Parathyroid adenoma (tissue), 2 donors: Measurements from ENCODE around the gene SYPL2.

Experiments
- H2AFZ ChIP-seq: fragments of 300-600 bp; sonication (generic); one replicate; pipeline ENCODE4 v1.7.0; 2017; ENCODE audit warnings: antibody characterized with exemption, mild to moderate bottlenecking
- H3K27ac ChIP-seq: fragments of 300-600 bp; sonication (generic); one replicate; pipeline ENCODE4 v1.7.0; 2017
- H3K27me3 ChIP-seq: fragments of 300-600 bp; sonication (generic); one replicate; pipeline ENCODE4 v1.7.0; 2017; ENCODE audit warnings: low read length; ENCODE audit not compliant: control insufficient read depth, insufficient read depth
- H3K36me3 ChIP-seq: fragments of 300-600 bp; sonication (generic); one replicate; pipeline ENCODE4 v1.7.0; 2017; ENCODE audit warnings: low read length; ENCODE audit not compliant: control insufficient read depth, insufficient read depth
- H3K4me1 ChIP-seq: fragments of 300-600 bp; sonication (generic); one replicate; pipeline ENCODE4 v1.7.0; 2017; ENCODE audit warnings: control low read depth
- H3K4me2 ChIP-seq: fragments of 300-600 bp; sonication (generic); one replicate; pipeline ENCODE4 v1.7.0; 2017; ENCODE audit warnings: low read length
- H3K4me3 ChIP-seq: fragments of 300-600 bp; sonication (generic); one replicate; pipeline ENCODE4 v1.7.0; 2017; ENCODE audit warnings: low read depth, low read length
- H3K79me2 ChIP-seq: fragments of 300-600 bp; sonication (generic); one replicate; pipeline ENCODE4 v1.7.0; 2017; ENCODE audit warnings: control low read depth
- H3K9ac ChIP-seq: fragments of 300-600 bp; sonication (generic); one replicate; pipeline ENCODE4 v1.7.0; 2017; ENCODE audit warnings: mild to moderate bottlenecking
- H3K9me3 ChIP-seq: fragments of 300-600 bp; sonication (generic); one replicate; pipeline ENCODE4 v1.7.0; 2017; ENCODE audit warnings: low read length; ENCODE audit not compliant: control insufficient read depth
- CTCF ChIP-seq: fragments of 300-600 bp; sonication (generic); IDR thresholded peaks from one replicate; pipeline ENCODE4 v1.7.0; 2017; ENCODE audit warnings: antibody characterized with exemption, mild to moderate bottlenecking
- donor health status: primary hyperparathyroidism.

SYPL2 gene

GRCh38 chr1:109501644-109502363 is 35.5 kb downstream of the SYPL2 start:
- H3K9me3 ChIP-seq: no peaks in the 10 kb centered on the region
- H3K27ac ChIP-seq: no peak overlapping the region
- no peaks in the 10 kb centered on the region for H3K79me2 ChIP-seq
- no peaks in the 10 kb centered on the region for H3K36me3 ChIP-seq
- H3K4me2 ChIP-seq: no peak overlapping the region
- H3K27me3 ChIP-seq: no peaks in the 10 kb centered on the region
- no peaks in the 10 kb centered on the region for H3K4me1 ChIP-seq
- no peak for TF ChIP-seq CTCF
- H2AFZ ChIP-seq: no peak overlapping the region
- H3K9ac ChIP-seq: no peak overlapping the region
- no peak overlapping the region for H3K4me3 ChIP-seq

GRCh38 chr1:109502364-109502851 is 36.1 kb downstream of the SYPL2 start:
- Histone ChIP-seq H3K79me2 (no peaks in the 10 kb centered on the region), H3K4me1 (no peaks in the 10 kb centered on the region), H2AFZ (no peak overlapping the region), H3K27ac (no peak overlapping the region), H3K9me3 (no peaks in the 10 kb centered on the region), H3K36me3 (no peaks in the 10 kb centered on the region), H3K9ac (no peak overlapping the region), H3K4me2 (no peak overlapping the region), H3K4me3 (no peak overlapping the region), H3K27me3 (no peaks in the 10 kb centered on the region)
- TF ChIP-seq CTCF: no peak

GRCh38 chr1:109503935-109504334 is 37.6 kb downstream of the SYPL2 start:
- Histone ChIP-seq H3K79me2 (no peaks in the 10 kb centered on the region), H3K4me2 (no peak overlapping the region), H3K9ac (no peak overlapping the region), H2AFZ (no peak overlapping the region), H3K4me1 (no peaks in the 10 kb centered on the region), H3K9me3 (no peaks in the 10 kb centered on the region), H3K4me3 (no peak overlapping the region), H3K27me3 (no peaks in the 10 kb centered on the region), H3K36me3 (no peaks in the 10 kb centered on the region), H3K27ac (no peak overlapping the region)
- TF ChIP-seq CTCF: no peak

GRCh38 chr1:109504974-109505373 is 38.6 kb downstream of the SYPL2 start:
- Histone ChIP-seq H3K4me3 (no peak overlapping the region), H2AFZ (no peak overlapping the region), H3K27me3 (no peaks in the 10 kb centered on the region), H3K9ac (no peak overlapping the region), H3K4me1 (no peaks in the 10 kb centered on the region), H3K9me3 (no peaks in the 10 kb centered on the region), H3K36me3 (no peaks in the 10 kb centered on the region), H3K27ac (no peak overlapping the region), H3K79me2 (no peaks in the 10 kb centered on the region), H3K4me2 (no peak overlapping the region)
- no peak for TF ChIP-seq CTCF
